GM12872 (cell line): Measurements from ENCODE around the gene MTAP.

Experiments
- TF ChIP-seq, protein P1 (sequence below): IDR thresholded peaks from 3 replicates; pipeline ENCODE4 v1.5.1; 2011; ENCODE audit warnings: low read depth, mild to moderate bottlenecking, low read length, moderate library complexity; ENCODE audit not compliant: insufficient read depth

Gene MTAP

DNA sequence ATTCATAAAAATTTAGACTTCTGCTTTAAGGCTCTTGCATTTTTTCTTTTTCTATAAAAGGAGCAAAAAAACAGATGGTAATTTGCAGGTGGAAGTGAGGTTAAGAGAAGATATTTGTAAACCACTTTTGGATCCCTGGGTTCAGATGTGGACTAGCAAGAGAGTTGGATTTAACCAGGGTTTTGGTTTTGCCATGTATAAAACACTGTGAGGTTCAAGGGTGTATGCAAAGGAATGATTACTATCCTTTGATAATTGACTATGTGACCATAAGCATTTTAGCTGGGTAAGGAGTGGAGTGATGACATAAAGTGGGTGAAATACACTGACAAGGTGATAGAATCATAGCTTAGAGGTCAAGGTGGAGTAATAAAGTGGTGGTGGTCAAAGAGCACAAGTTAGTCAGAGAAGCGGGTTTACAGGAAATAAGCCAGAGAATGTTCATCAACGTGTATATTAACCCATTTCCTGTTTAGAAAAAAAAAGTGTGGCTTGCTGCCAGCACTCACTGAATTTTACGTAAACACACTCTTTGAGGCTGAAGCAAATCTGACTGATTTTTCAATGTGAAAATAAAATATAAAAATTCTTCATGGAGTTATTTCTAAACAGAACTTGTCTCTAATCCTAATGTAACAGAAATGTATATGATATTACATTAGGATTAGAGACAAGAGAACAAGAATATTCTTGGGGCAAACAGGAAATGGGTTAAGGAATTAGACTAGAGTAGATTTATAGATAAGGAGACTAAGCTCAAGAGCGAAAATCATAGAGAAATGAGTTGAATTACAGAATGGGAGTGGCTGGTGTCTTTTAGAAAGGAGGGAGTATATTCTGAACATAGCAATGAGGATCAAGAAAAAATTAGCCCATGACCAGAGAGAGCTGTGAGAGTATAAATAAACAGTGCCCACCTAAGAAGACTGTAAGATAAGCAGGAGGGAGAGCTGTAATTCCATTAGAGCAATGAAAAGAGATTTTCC is 117.2 kb downstream of the MTAP start:
- TF ChIP-seq, protein P1, sequence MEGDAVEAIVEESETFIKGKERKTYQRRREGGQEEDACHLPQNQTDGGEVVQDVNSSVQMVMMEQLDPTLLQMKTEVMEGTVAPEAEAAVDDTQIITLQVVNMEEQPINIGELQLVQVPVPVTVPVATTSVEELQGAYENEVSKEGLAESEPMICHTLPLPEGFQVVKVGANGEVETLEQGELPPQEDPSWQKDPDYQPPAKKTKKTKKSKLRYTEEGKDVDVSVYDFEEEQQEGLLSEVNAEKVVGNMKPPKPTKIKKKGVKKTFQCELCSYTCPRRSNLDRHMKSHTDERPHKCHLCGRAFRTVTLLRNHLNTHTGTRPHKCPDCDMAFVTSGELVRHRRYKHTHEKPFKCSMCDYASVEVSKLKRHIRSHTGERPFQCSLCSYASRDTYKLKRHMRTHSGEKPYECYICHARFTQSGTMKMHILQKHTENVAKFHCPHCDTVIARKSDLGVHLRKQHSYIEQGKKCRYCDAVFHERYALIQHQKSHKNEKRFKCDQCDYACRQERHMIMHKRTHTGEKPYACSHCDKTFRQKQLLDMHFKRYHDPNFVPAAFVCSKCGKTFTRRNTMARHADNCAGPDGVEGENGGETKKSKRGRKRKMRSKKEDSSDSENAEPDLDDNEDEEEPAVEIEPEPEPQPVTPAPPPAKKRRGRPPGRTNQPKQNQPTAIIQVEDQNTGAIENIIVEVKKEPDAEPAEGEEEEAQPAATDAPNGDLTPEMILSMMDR, result no peak

DNA sequence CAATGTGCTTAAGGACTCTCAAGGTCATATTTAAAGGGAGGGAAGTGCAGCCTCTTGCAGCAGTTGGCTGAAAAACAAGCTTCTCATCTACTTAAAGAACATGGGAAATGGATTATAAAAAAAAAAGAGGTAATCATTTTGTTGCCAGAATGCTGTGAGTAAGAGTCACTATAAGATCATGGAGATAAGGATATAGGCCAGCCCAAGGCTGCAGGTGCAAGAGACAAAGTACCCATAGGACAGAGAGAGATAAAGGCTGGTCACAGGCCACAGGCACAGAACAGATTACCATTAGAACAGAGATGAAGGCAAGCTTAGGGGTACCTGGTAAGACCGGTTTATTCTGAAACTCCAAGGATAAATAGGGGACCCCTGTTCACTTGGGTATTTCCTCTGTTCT is 121.3 kb downstream of the MTAP start:
- TF ChIP-seq, protein P1, result no peak

DNA sequence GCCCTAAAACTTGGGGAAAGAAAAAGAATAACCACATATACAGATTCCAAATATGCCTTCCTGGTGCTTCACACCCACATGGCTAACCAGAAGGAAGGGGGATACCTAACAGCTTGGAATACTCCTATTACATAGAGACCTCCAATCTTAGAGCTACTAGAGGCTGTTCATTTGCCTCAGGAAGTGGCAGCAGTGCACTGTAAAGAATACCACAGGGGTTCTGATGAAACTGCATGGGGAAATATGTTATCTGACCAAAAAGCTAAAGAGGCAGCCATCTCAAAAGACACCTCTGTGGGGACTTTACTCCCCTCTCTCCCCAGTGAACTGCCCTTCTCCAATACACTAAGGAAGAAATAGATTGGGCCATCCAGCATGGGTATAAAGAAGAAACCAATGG is 125.3 kb downstream of the MTAP start:
- TF ChIP-seq, protein P1, result no peak

DNA sequence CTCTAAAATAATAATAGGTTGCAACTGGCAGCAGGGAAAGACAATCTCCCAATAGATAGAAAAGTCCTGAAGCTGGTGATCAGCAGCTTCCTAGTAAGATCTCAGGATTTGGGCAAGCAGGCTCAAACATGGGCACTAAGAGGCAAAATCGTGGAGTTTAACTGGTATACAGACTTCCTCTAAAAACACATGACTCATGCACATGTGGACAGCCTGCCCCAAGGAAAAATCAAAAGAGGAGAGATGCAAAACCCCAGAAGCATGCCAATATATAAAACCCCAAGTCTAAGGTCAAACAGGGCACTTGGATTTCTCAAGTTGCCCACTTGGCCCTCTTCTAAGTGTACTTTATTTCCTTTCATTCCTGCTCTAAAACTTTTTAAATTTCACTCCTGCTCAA is 129.0 kb downstream of the MTAP start:
- TF ChIP-seq, protein P1, result no peak

DNA sequence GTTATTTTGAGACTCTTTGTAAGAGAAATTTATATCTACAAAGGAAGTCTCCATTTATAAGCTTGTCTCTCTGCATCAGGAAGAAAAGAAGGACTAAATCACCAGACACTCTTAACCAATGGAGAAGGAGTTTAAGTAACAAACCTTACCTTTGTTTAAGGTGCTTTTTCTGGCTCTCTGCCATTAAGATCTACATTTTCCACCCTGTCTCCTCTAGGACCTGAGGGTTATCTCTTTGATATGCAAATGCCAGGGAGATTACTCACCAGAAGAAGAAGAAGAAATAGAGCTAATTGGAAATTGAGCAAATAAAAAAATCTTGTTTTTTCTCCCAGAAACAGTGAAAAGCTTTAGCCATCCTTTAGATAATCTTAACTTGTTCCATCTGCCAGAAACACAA is 130.8 kb downstream of the MTAP start:
- TF ChIP-seq, protein P1, result no peak

DNA sequence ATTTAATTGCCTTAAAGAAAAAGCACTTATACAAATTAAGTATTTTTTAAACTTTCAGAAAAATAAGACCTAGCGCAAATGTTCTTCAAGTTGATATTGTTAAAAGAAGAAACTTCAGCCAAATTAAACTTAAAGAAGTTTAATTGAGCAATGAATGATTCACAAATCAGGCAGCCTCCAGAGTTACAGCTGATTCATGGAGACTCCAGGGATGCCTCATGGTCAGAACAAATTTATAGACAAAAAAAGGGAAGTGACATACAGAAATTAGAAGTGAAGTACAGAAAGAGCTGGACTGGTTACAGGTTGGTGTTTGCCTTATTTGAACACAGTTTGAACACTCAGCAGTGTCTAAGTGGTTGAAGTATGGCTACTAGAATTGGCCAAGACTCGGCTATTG is 131.4 kb downstream of the MTAP start:
- TF ChIP-seq, protein P1, result no peak

DNA sequence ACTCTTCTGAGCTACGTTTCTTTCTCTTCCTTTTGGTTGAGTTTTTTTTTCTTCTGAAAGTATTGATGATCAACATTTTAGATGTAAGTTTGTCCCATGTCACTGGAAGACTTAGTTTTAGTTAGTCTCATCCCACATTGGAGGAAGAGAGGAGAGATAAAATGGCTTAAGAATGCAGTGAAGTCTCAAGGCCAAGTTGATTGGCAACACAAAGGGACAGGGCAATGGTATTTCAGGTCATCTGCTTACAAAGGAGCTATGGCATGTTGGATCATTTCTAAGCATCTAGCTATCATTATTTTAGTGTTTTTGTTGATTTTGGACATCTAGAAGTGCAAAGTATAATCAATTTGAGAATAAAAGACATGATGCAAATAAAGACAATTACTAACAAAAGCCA is 133.2 kb downstream of the MTAP start:
- TF ChIP-seq, protein P1, result no peak
